Measurements from ENCODE around the gene GLI3.

GLI3 gene

GRCh38 chr7:41994036-41994745 lies 242.8 kb downstream of the GLI3 start (continued):
- no peak for TF ChIP-seq REST (tag by site-specific recombination; IDR thresholded peaks at IDR 0.05)
- TF ChIP-seq ZNF155 (tag by site-specific recombination; IDR thresholded peaks at IDR 0.05): no peak

GRCh38 chr7:41992881-41993867 lies 243.8 kb downstream of the GLI3 start:
- CTCF ChIA-PET: no interaction called here
- Histone ChIP-seq H3K27ac (ENCODE audit: extremely low read depth, low read depth, low read length) (0 out of 2 replicates have a peak overlapping the region, but pooled peaks have one; percentile 11), H3K9me3 (ENCODE audit: control insufficient read depth, insufficient read depth, low read depth, low read length) (no peaks in the 10 kb centered on the region), H3K4me3 (ENCODE audit: low read depth, low read length) (no peak overlapping the region), H3K4me1 (ENCODE audit: control insufficient read depth, insufficient read depth, low read length) (peaks cover 41% of the 10 kb centered on the region), H3K36me3 (ENCODE audit: control insufficient read depth in 2 of 2, insufficient read depth in 1 of 2, low read length in 2 of 2) (no peaks in the 10 kb centered on the region)
- POLR2A ChIA-PET: no interaction called here
- TF ChIP-seq KLF1 (tag by site-specific recombination; IDR thresholded peaks at IDR 0.05) (no peak), ZNF776 (tag by site-specific recombination; IDR thresholded peaks at IDR 0.05; ENCODE audit: borderline replicate concordance) (no peak), HOXA7 (CRISPR knock-in tag; IDR thresholded peaks at IDR 0.05; ENCODE audit: borderline replicate concordance) (no peak), ZNF670 (tag by site-specific recombination; IDR thresholded peaks at IDR 0.05; ENCODE audit: low read depth) (no peak), FEZF1 (tag by site-specific recombination; IDR thresholded peaks at IDR 0.05) (peak; percentile 29), ZNF513 (tag by site-specific recombination; IDR thresholded peaks at IDR 0.05) (no peak), ZSCAN5A (tag by site-specific recombination; IDR thresholded peaks at IDR 0.05) (no peak), SP7 (tag by site-specific recombination; IDR thresholded peaks at IDR 0.05) (peak; percentile 92), OSR2 (tag by site-specific recombination; IDR thresholded peaks at IDR 0.05) (peak; percentile 37; the same call in 1 of the 2 replicates), ZNF830 (tag by site-specific recombination; IDR thresholded peaks at IDR 0.05; ENCODE audit: low read depth) (no peak), PRDM6 (tag by site-specific recombination; IDR thresholded peaks at IDR 0.05) (0 out of 2 replicates have a peak, but pooled peaks have one; percentile 36), ZNF501 (tag by site-specific recombination; IDR thresholded peaks at IDR 0.05) (no peak), ZNF664 (tag by site-specific recombination; IDR thresholded peaks at IDR 0.05) (peak; percentile 46; the same call in 1 of the 2 replicates), ZIC2 (tag by site-specific recombination; IDR thresholded peaks at IDR 0.05) (no peak), ZNF600 (tag by site-specific recombination; IDR thresholded peaks at IDR 0.05) (peak; percentile 36; the same call in 1 of the 2 replicates), ZFP41 (tag by site-specific recombination; IDR thresholded peaks at IDR 0.05; ENCODE audit: borderline replicate concordance) (no peak), ZNF692 (tag by site-specific recombination; IDR thresholded peaks at IDR 0.05) (0 out of 2 replicates have a peak, but pooled peaks have one; percentile 32), GLIS2 (tag by site-specific recombination; IDR thresholded peaks at IDR 0.05) (no peak), ZBTB1 (tag by site-specific recombination; IDR thresholded peaks at IDR 0.05) (no peak), ZNF473 (tag by site-specific recombination; IDR thresholded peaks at IDR 0.05) (no peak)
